HUES64 (cell line): Measurements from ENCODE around the gene MYOF.

ENCODE experiments used
- H3K27ac ChIP-seq: 2 replicates; pipeline ENCODE4 v1.7.0; 2013; ENCODE audit warnings: low read depth, low read length, inconsistent platforms
- H3K27me3 ChIP-seq: 2 replicates; pipeline ENCODE4 v1.6.1; 2013; ENCODE audit warnings: mild to moderate bottlenecking, low read length; ENCODE audit not compliant: insufficient read depth
- H3K36me3 ChIP-seq: 2 replicates; pipeline ENCODE4 v1.6.1; 2013; ENCODE audit warnings: mild to moderate bottlenecking, low read length; ENCODE audit not compliant: insufficient read depth
- H3K4me1 ChIP-seq: 2 replicates; pipeline ENCODE4 v1.6.1; 2013; ENCODE audit warnings: mild to moderate bottlenecking, low read length, moderate library complexity; ENCODE audit not compliant: insufficient read depth
- H3K4me3 ChIP-seq: 2 replicates; pipeline ENCODE4 v1.5.1; 2013; ENCODE audit warnings: mild to moderate bottlenecking, low read length, moderate library complexity
- H3K9ac ChIP-seq: 2 replicates; pipeline ENCODE4 v1.6.1; 2013; ENCODE audit warnings: mild to moderate bottlenecking, low read depth, low read length
- H3K9me3 ChIP-seq: 2 replicates; pipeline ENCODE4 v1.6.1; 2013; ENCODE audit warnings: low read depth, low read length; ENCODE audit not compliant: insufficient read depth
- WGBS: fragments of 150-250, 120-280 bp; methylation state at CpG from one replicate; pipeline ENCODE4 v1.1.7; 2013; ENCODE audit warnings: missing lambda C conversion rate; 5-methylcytosine and 5-hydroxymethylcytosine counted together

MYOF gene

DNA sequence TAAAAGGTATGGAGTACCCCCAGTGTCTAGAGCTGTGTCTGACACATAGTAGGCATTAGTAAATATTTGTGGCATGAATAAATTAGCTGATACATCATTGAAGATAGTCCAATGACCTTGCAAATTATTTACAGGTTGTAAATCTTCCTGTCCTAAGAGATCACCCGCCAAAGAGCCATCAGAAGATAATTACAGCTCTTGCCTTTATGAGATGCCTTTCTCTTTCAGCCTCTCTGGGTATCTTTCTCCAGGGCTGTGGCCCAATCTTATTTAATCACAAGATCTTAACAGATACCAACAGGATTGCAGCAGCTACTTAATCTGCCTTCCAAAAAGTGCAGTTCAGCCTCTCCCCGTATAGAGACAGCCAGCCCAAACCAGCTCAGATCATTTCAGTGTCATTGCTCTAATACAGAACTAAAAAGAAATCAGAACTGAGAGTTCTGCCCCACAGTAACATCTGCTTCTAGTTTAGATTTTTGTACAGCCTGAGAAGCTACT is 41.5 kb downstream of the MYOF start:
- no peak overlapping the region for H3K4me3 ChIP-seq
- H3K27ac ChIP-seq, result no peak overlapping the region
- H3K36me3 ChIP-seq, result no peaks in the 10 kb centered on the region
- peaks cover 58% of the 10 kb centered on the region for H3K4me1 ChIP-seq
- H3K27me3 ChIP-seq, result no peaks in the 10 kb centered on the region
- 74% methylated on average over 2 of the region's 2 CpGs for whole genome bisulfite sequencing
- no peak overlapping the region for H3K9ac ChIP-seq
- H3K9me3 ChIP-seq, result no peaks in the 10 kb centered on the region

DNA sequence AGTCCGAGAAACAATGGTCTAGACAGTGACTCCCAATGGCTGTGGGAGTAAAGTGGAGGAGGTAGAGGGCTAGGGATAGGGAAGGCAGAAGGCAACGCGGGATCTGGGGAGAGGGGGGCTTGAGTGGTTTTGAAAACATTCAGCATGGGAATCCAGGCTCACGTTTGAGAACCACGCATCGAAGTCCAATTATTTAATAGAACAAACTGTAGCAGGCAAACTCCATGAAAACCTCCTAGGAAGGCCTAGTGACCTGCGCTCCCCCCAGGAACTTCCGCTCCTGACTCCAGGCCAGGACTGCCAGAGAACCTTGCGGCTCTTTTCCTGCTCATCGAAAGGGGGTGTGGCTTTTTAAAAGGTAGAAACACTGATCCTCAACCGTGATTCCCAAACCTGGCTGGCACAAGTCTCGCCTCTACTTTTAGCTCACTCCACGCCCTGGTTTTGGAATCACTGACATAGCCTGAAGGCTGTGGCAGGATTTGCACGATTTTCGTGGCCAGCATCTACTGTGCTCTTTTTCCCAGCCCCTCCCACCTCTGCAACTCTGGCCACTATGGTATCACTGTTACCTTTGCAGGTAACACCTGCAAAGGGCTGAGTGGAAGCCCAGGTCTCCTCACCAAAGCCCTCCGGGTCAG is 43.4 kb downstream of the MYOF start:
- Histone ChIP-seq H3K9me3 (no peaks in the 10 kb centered on the region), H3K9ac (peak overlapping the region; percentile 74), H3K36me3 (no peaks in the 10 kb centered on the region), H3K4me1 (peaks cover 64% of the 10 kb centered on the region), H3K27ac (peak overlapping the region; percentile 86), H3K27me3 (no peaks in the 10 kb centered on the region), H3K4me3 (peak overlapping the region; percentile 39)
- 9% methylated on average over 16 of the region's 16 CpGs for WGBS

GRCh38 chr10:93437946-93438612 is 44.1 kb downstream of the MYOF start:
- Histone ChIP-seq H3K36me3 (no peaks in the 10 kb centered on the region), H3K9me3 (no peaks in the 10 kb centered on the region), H3K9ac (peak overlapping the region; percentile 74), H3K27me3 (no peaks in the 10 kb centered on the region), H3K4me1 (peaks cover 61% of the 10 kb centered on the region), H3K27ac (peak overlapping the region; percentile 86), H3K4me3 (peak overlapping the region; percentile 39)
- 43% methylated on average over 19 of the region's 19 CpGs for WGBS

DNA sequence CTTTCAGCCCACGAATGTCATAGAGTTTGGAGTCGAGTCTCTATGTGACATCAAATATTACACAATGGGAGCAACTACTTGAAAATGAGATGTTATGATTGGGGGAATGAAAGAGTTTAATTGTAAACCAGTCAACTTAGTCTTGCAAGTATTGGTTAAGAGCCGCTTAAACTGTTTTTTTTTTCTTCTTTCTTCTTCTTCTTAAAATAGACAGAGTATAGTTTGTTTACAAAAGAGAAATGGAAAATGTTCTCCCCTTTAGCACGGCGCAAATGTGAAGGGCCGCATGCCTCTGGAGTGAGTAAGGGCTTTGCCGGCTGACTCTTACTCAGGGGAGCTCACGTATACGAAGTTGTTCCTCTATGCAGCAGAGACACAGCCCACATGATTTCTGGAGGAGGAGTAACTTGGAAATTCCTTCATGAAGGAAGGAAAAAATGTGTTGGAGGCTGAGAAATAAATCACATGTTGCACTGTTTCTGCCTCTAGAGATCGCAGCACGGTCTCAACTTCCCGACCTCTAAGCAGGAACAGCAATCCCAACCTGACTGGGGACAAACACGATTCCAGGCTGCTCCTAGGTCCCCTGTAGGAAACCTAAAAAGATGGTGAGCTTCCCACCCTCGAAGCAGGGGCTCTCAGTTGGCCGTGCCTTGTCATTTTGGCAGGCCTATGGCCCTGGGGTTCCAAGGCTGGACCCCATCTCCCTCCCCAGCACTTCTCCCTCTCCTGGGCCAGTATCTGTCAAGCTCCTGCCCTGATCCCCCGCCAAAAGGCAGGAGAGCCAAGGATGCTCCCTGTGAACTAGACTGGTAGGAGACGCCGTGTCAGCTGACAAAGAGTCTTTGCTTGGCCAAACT is 44.8 kb downstream of the MYOF start:
- peak overlapping the region; percentile 39 for H3K4me3 ChIP-seq
- H3K27me3 ChIP-seq, result no peaks in the 10 kb centered on the region
- H3K9me3 ChIP-seq, result no peaks in the 10 kb centered on the region
- H3K9ac ChIP-seq, result peak overlapping the region; percentile 74
- H3K27ac ChIP-seq, result peak overlapping the region; percentile 86
- WGBS, result 31% methylated on average over 17 of the region's 18 CpGs
- H3K4me1 ChIP-seq, result peaks cover 67% of the 10 kb centered on the region
- H3K36me3 ChIP-seq, result no peaks in the 10 kb centered on the region

- WGBS, result 57% methylated on average over 4 of the region's 4 CpGs
- H3K27me3 ChIP-seq, result no peaks in the 10 kb centered on the region
- H3K36me3 ChIP-seq, result no peaks in the 10 kb centered on the region
- peaks cover 63% of the 10 kb centered on the region for H3K4me1 ChIP-seq
- H3K9ac ChIP-seq, result peak overlapping the region; percentile 74
- peak overlapping the region; percentile 86 for H3K27ac ChIP-seq
- H3K9me3 ChIP-seq, result no peaks in the 10 kb centered on the region
- no peak overlapping the region for H3K4me3 ChIP-seq
Measured at GRCh38 chr10:93436591-93437085, 45.5 kb downstream of the MYOF start.

GRCh38 chr10:93435621-93436397 is 46.3 kb downstream of the MYOF start:
- WGBS, result 56% methylated on average over 5 of the region's 5 CpGs
- H3K9me3 ChIP-seq, result no peaks in the 10 kb centered on the region
- H3K4me3 ChIP-seq, result no peak overlapping the region
- H3K27ac ChIP-seq, result peak overlapping the region; percentile 86
- no peaks in the 10 kb centered on the region for H3K27me3 ChIP-seq
- peaks cover 60% of the 10 kb centered on the region for H3K4me1 ChIP-seq
- H3K36me3 ChIP-seq, result no peaks in the 10 kb centered on the region
- H3K9ac ChIP-seq, result peak overlapping the region; percentile 74; the same call in 1 of the 2 replicates

GRCh38 chr10:93434991-93435491 is 47.1 kb downstream of the MYOF start:
- H3K4me3 ChIP-seq, result no peak overlapping the region
- WGBS, result 96% methylated on average over 6 of the region's 6 CpGs
- no peak overlapping the region for H3K9ac ChIP-seq

DNA sequence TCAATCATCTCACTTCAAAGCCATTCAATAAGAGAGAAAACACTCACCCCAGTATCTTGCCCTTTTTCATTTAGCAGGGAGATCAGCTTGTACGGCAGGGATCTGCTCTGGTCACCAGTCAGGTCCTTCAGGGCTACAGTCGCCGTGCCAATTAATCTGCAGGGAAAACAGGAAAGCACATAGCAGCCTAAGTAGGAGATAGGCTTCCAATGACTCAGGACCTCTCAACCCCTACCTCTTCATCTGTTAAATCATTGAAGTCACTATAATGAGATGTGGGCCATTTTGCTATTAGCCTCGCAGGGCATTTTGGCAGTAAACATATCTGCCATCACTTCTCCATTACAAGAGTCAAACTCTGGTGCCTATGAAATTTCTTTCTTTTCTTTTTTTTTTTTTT is 50.8 kb downstream of the MYOF start:
- peaks cover 25% of the 10 kb centered on the region for H3K4me1 ChIP-seq
- no peak overlapping the region for H3K4me3 ChIP-seq
- no peak overlapping the region for H3K9ac ChIP-seq
- no peaks in the 10 kb centered on the region for H3K27me3 ChIP-seq
- H3K9me3 ChIP-seq, result no peaks in the 10 kb centered on the region
- H3K27ac ChIP-seq, result no peak overlapping the region
- WGBS, result 94% methylated on average over 4 of the region's 4 CpGs
- no peaks in the 10 kb centered on the region; the same call in 1 of the 2 replicates for H3K36me3 ChIP-seq

More at GRCh38 chr10:93434991-93435491, 47.1 kb downstream of the MYOF start:
- Histone ChIP-seq H3K27me3 (no peaks in the 10 kb centered on the region), H3K4me1 (peaks cover 58% of the 10 kb centered on the region), H3K9me3 (no peaks in the 10 kb centered on the region), H3K27ac (peak overlapping the region; percentile 86), H3K36me3 (no peaks in the 10 kb centered on the region)

DNA sequence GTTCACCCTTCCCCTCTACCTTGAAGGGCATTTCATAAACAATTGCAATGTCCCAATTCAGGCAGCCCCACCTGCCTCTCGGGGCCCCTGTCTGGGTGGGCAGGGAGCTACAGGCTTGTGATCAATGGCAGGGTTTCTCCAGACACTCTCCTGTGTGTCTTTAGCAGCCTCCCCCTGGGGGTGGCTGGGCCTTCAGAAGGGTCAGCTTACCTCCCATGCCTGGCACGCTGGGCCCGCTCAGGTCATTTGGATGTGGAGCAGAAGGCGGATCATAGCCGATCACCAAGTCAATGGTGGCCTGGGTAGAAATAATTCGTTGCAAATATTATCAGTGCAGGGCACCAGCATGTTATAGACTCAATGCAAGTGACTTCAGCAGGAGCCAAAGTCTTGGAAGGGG is 56.3 kb downstream of the MYOF start:
- no peak overlapping the region for H3K4me3 ChIP-seq
- 93% methylated on average over 6 of the region's 6 CpGs for WGBS
- no peaks in the 10 kb centered on the region for H3K27me3 ChIP-seq
- H3K9me3 ChIP-seq, result no peaks in the 10 kb centered on the region
- no peak overlapping the region for H3K27ac ChIP-seq
- H3K9ac ChIP-seq, result no peak overlapping the region
- H3K4me1 ChIP-seq, result peaks cover 15% of the 10 kb centered on the region
- no peaks in the 10 kb centered on the region; the same call in 1 of the 2 replicates for H3K36me3 ChIP-seq

GRCh38 chr10:93422118-93422517 is 60.0 kb downstream of the MYOF start:
- peak overlapping the region; percentile 29; the same call in 1 of the 2 replicates for H3K9ac ChIP-seq
- no peak overlapping the region for H3K4me3 ChIP-seq
- H3K36me3 ChIP-seq, result no peaks in the 10 kb centered on the region
- H3K27me3 ChIP-seq, result no peaks in the 10 kb centered on the region
- H3K9me3 ChIP-seq, result no peaks in the 10 kb centered on the region
- 0 out of 2 replicates have a peak overlapping the region, but pooled peaks have one; percentile 9 for H3K27ac ChIP-seq
- WGBS, result 81% methylated on average over 4 of the region's 4 CpGs
- H3K4me1 ChIP-seq, result peaks cover 21% of the 10 kb centered on the region
